GM19035 (cell line): ENCODE data around the gene NLGN1.

Source experiments
- ATAC-seq: cut with Tn5 transposase; IDR thresholded peaks from one replicate; pipeline ENCODE4 v1.9.1; 2021; ENCODE audit not compliant: unreplicated experiment

NLGN1 gene

GRCh38 chr3:174247687-174248152 is 850.2 kb downstream of the NLGN1 start:
- no peak for ATAC-seq

GRCh38 chr3:174251681-174252080 is 854.1 kb downstream of the NLGN1 start:
- ATAC-seq = no peak

GRCh38 chr3:174253196-174253823 is 855.8 kb downstream of the NLGN1 start:
- no peak for ATAC-seq

GRCh38 chr3:174253940-174254339 is 856.4 kb downstream of the NLGN1 start:
- ATAC-seq = no peak

GRCh38 chr3:174255454-174255853 is 857.9 kb downstream of the NLGN1 start:
- no peak for ATAC-seq

GRCh38 chr3:174266476-174266875 is 868.9 kb downstream of the NLGN1 start:
- no peak for ATAC-seq

- no peak for ATAC-seq
Observed at GRCh38 chr3:174268061-174268460, 870.5 kb downstream of the NLGN1 start.

GRCh38 chr3:174268586-174268985 is 871.0 kb downstream of the NLGN1 start:
- ATAC-seq = no peak

- ATAC-seq = no peak
Observed at GRCh38 chr3:174270841-174271240, 873.3 kb downstream of the NLGN1 start.

GRCh38 chr3:174275336-174275735 is 877.8 kb downstream of the NLGN1 start:
- no peak for ATAC-seq

GRCh38 chr3:174276826-174277225 is 879.3 kb downstream of the NLGN1 start:
- no peak for ATAC-seq

- ATAC-seq = no peak
Observed at GRCh38 chr3:174278094-174278493, 880.5 kb downstream of the NLGN1 start.

GRCh38 chr3:174280186-174280585 is 882.6 kb downstream of the NLGN1 start:
- ATAC-seq = no peak

GRCh38 chr3:174285242-174285864 is 887.8 kb downstream of the NLGN1 start:
- no peak for ATAC-seq

GRCh38 chr3:174287705-174288104 is 890.2 kb downstream of the NLGN1 start:
- ATAC-seq = no peak

- ATAC-seq = no peak
Observed at GRCh38 chr3:174294616-174295015, 897.1 kb downstream of the NLGN1 start.

- ATAC-seq = no peak
Observed at GRCh38 chr3:174295306-174296092, 898.0 kb downstream of the NLGN1 start.

- ATAC-seq = no peak
Observed at GRCh38 chr3:174302746-174303315, 905.3 kb downstream of the NLGN1 start.

GRCh38 chr3:174303907-174304560 is 906.5 kb downstream of the NLGN1 start:
- ATAC-seq = no peak

GRCh38 chr3:174308736-174309135 is 911.2 kb downstream of the NLGN1 start:
- no peak for ATAC-seq

GRCh38 chr3:174310475-174310983 is 913.0 kb downstream of the NLGN1 start:
- no peak for ATAC-seq
